Progenitor cell of endocrine pancreas (in vitro differentiated cells): ENCODE data around the gene KLHDC8B. TPM values are rescaled to one million over a fixed set of nuclear protein-coding genes. Genes with fewer than 3 reads are reported as not detected.

Experiments used
- DNase-seq: peaks from one replicate; pipeline ENCODE4 v3.0.0; 2021; ENCODE audit warnings: low spot score; ENCODE audit not compliant: unreplicated experiment
- H3K27ac Mint-ChIP-seq: 2 replicates; pipeline ENCODE4 v1.8.0; 2021; ENCODE audit warnings: mild to moderate bottlenecking, moderate library complexity, mixed read lengths
- H3K27me3 Mint-ChIP-seq: 2 replicates; pipeline ENCODE4 v1.8.0; 2021; ENCODE audit warnings: mixed read lengths
- H3K36me3 Mint-ChIP-seq: 2 replicates; pipeline ENCODE4 v1.8.0; 2022; ENCODE audit warnings: mixed read lengths; ENCODE audit not compliant: insufficient read depth
- H3K4me1 Mint-ChIP-seq: 2 replicates; pipeline ENCODE4 v1.8.0; 2021; ENCODE audit warnings: low read depth, mixed read lengths
- H3K4me3 Mint-ChIP-seq: 2 replicates; pipeline ENCODE4 v1.8.0; 2021; ENCODE audit warnings: low read depth, mild to moderate bottlenecking, moderate library complexity, mixed read lengths
- H3K9me3 Mint-ChIP-seq: 2 replicates; pipeline ENCODE4 v1.8.0; 2021; ENCODE audit warnings: low read depth, mixed read lengths
- total RNA-seq: library from RNA; stranded (reverse); gene quantifications from 2 replicates; pipeline ENCODE4 v1.2.1, GENCODE V29; 2021
- TF ChIP-seq, protein P1 (sequence below): fragments of 200-600 bp; sonication (generic); IDR thresholded peaks from one replicate; pipeline ENCODE4 v1.5.0; 2021; ENCODE audit warnings: antibody characterized with exemption, mild to moderate bottlenecking; ENCODE audit not compliant: unreplicated experiment

Gene KLHDC8B
- total RNA-seq, 1 donor from 2014 or later = 41.4 TPM

DNA sequence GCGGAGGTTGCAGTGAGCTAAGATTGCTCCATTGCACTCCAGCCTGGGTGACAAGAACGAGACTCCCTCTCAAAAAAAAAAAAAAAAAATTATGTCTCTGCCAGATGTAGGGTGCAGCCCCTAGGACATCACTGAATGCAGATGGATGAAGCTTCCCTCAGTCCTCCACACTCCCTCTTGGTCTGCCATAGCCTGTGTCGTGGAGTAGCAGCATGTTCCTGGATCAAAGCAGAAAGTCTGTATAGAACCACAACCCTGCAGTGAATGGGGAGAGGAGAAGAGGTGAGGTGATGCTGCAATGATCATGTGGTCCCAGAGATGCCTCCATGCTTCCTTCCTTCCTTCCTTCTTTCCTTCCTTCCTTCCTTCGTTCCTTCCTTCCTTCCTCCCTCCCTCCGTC lies 23.2 kb upstream of the KLHDC8B start:
- TF ChIP-seq, protein P1, sequence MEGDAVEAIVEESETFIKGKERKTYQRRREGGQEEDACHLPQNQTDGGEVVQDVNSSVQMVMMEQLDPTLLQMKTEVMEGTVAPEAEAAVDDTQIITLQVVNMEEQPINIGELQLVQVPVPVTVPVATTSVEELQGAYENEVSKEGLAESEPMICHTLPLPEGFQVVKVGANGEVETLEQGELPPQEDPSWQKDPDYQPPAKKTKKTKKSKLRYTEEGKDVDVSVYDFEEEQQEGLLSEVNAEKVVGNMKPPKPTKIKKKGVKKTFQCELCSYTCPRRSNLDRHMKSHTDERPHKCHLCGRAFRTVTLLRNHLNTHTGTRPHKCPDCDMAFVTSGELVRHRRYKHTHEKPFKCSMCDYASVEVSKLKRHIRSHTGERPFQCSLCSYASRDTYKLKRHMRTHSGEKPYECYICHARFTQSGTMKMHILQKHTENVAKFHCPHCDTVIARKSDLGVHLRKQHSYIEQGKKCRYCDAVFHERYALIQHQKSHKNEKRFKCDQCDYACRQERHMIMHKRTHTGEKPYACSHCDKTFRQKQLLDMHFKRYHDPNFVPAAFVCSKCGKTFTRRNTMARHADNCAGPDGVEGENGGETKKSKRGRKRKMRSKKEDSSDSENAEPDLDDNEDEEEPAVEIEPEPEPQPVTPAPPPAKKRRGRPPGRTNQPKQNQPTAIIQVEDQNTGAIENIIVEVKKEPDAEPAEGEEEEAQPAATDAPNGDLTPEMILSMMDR = no peak
- H3K36me3 Mint-ChIP-seq = no peaks in the 10 kb centered on the region
- peak overlapping the region; percentile 42 for H3K27ac Mint-ChIP-seq
- H3K27me3 Mint-ChIP-seq = peaks cover 7% of the 10 kb centered on the region
- H3K9me3 Mint-ChIP-seq = no peaks in the 10 kb centered on the region
- no peaks in the 10 kb centered on the region for H3K4me1 Mint-ChIP-seq
- no peak for DNase-seq
- H3K4me3 Mint-ChIP-seq = no peak overlapping the region

GRCh38 chr3:49151610-49152009 lies 19.8 kb upstream of the KLHDC8B start:
- DNase-seq = no peak
- H3K4me3 Mint-ChIP-seq = no peak overlapping the region
- H3K27me3 Mint-ChIP-seq = peaks cover 7% of the 10 kb centered on the region
- no peaks in the 10 kb centered on the region for H3K9me3 Mint-ChIP-seq
- TF ChIP-seq, protein P1 = no peak
- H3K4me1 Mint-ChIP-seq = no peaks in the 10 kb centered on the region
- H3K36me3 Mint-ChIP-seq = no peaks in the 10 kb centered on the region
- no peak overlapping the region for H3K27ac Mint-ChIP-seq

DNA sequence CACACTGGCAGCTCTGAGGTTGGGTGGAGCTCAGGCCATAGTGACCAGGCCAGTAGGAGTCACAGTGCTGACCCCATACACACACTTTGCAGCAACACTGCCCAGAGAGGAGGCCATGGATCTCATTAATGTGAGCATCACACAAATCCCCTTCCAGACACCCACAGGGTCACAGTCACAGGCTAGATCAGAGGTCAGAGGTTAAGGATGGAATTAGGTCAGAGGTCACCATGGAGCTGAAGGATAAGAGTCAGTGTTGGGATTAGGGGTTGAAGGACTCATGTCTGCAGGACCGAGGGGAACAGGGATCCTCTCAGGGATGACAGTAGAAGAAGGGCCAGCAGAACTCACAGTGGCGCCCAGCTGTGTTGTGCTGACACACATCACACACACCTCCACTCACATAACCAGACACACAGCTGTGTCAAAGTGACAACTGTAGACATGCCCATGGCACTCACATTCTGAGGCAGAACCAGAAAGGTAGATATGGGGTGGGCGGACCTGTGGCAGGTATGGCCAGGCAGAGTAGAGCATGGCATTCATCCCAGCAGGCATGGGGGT lies 18.0 kb upstream of the KLHDC8B start:
- no peak for DNase-seq
- Mint-ChIP-seq H3K36me3 (no peaks in the 10 kb centered on the region), H3K9me3 (no peaks in the 10 kb centered on the region), H3K27ac (no peak overlapping the region), H3K4me1 (peaks cover 4% of the 10 kb centered on the region), H3K4me3 (no peak overlapping the region), H3K27me3 (peaks cover 4% of the 10 kb centered on the region)
- TF ChIP-seq, protein P1 = no peak

DNA sequence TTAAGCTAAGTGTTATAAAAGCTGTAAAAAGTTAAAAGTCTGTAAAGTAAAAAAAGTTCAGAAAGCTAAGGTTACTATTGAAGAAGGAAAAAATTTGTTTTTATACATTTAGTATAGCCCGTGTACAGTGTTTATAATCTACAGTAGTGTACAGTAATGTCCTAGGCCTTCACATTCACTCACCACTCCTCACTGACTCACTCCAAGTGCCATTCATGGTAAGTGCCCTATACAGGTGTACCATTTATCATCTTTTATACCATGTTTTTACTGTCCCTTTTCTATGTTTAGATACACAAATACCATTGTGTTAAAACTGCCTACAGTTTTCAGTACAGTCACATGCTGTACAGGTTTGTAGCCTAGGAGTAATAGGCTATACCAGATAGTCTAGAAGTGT lies 14.1 kb upstream of the KLHDC8B start:
- Mint-ChIP-seq H3K36me3 (no peaks in the 10 kb centered on the region), H3K27me3 (no peaks in the 10 kb centered on the region), H3K4me1 (peaks cover 4% of the 10 kb centered on the region), H3K4me3 (no peak overlapping the region), H3K27ac (no peak overlapping the region), H3K9me3 (no peaks in the 10 kb centered on the region)
- TF ChIP-seq, protein P1 = no peak
- DNase-seq = no peak

DNA sequence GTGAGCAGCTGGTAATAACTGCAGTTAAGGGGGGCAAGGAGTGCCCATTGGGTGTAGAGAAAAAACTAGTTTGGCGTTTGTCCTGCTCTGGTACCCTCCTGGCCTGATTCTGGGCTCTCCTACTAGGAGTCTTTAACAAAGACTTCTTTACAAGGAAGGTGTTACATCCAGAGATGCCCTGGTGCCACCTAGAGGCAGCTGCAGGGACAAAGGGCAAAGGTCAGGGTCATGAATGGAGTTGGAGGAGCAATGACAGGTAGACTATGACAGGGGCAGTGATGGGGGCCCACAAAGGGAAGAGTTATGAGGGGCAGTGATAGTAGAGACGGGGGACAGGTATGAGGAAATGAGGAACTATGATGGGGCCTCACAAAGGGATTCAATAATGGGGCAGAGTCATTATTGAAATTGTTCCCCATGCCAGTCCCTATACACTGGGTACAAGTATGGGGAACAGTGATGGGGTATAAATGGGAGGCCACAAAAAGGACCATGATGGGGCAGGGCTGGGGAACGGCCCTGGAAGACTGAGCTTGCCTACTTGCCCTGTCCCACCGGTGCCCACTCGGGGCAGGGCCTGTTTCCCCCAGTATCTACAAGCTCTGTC lies 13.2 kb upstream of the KLHDC8B start:
- Mint-ChIP-seq H3K36me3 (no peaks in the 10 kb centered on the region), H3K27me3 (no peaks in the 10 kb centered on the region), H3K9me3 (no peaks in the 10 kb centered on the region), H3K27ac (no peak overlapping the region), H3K4me1 (peaks cover 4% of the 10 kb centered on the region), H3K4me3 (no peak overlapping the region)
- DNase-seq = no peak
- TF ChIP-seq, protein P1 = peak; percentile 55
